ENCODE results near the gene SLC5A1. TPM values are rescaled to one million over a fixed set of nuclear protein-coding genes. Genes with fewer than 3 reads are reported as not detected.

The SLC5A1 gene
- total RNA-seq = not detected in 2 replicates

DNA sequence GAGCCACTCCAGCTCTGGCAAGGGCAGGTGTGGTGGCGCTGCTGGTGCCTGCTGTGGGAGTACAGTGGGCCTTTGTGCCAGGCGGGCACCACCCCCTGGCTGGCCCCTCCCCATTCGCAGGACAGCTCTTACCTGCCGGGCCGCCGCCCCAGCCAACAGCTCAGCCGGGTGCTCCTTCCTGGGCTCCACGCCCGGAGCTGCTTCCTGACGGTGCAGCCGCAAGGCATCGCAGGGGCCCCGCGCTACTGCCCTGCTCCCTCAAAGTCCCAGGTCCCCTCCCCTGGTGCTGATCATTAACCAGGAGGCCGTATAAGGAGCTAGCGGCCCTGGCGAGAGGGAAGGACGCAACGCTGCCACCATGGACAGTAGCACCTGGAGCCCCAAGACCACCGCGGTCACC, at the start of gene SLC5A1:
SLC5A1 (plus strand) TSS at position 338 of the 400 bp plus-strand sequence; CDS start at position 359, 21 bp downstream.

DNA sequence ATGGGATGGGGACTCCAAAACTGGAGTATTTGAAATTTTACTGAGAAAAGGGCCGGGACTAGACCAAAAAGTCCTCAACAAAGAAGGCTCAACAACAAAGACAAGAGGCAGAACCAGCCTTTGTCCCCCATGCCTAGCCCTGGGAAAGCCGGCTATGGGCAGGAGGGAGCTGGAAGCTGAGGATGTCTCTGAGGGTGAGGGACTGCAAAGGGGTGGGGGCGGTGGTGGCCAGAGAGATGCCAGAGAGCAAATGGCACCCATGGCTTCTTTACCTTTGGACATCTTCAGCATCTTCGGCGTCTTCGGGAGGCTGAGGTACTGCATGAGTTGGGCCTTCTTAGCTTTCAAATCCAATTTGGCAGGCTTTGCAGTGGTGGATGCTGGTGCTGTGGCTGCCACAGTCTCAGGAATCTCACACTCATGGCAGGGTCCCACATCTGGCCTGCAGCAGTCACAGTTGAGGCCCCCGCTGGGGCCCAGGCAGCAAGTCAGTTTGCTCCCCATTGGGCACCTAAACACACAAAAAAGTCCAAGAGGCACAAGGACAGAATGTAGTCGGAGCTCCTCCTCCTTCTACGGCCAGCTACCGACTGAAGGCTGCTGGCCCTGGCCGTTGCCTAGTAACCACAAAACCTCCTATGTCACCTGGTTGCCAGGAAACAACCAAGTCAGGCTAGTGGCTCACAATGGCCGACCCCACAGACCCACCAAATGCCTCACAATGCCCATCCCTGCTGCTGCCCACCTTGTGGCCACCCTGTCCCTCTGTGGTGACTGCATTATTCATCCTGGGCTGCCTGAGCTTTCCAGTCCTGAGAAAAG, 115.9 kb downstream of the SLC5A1 start, which contains the start of gene C22orf42:
C22orf42 (minus strand) TSS at position 592 of the 822 bp plus-strand sequence; CDS start at position 504, 88 bp downstream.

Small RNA genes lying within 50 kb of the gene (small RNA-seq; reads per million reads assigned to genes)
- not detected for gene AP1B1P2

Other genes starting within 250 kb of the SLC5A1 start
- gene YWHAH, start 98.7 kb upstream of the SLC5A1 start, total RNA-seq = 81.2 and 109 TPM in 2 replicates
- gene C22orf42, start 116.0 kb downstream of the SLC5A1 start, total RNA-seq = not detected in 2 replicates
- gene RFPL2, start 161.8 kb downstream of the SLC5A1 start, total RNA-seq = not detected in 2 replicates
- gene SLC5A4, start 212.1 kb downstream of the SLC5A1 start, total RNA-seq = under 0.01 TPM in 1 of 2 replicates, not detected in the other